Amniotic stem cell (primary cell): ENCODE data around the gene TRERF1.

ENCODE experiments used
- DNase-seq: peaks from one replicate; lab custom pipeline; 2025; lab: John Stamatoyannopoulos, UW

TRERF1 gene

DNA sequence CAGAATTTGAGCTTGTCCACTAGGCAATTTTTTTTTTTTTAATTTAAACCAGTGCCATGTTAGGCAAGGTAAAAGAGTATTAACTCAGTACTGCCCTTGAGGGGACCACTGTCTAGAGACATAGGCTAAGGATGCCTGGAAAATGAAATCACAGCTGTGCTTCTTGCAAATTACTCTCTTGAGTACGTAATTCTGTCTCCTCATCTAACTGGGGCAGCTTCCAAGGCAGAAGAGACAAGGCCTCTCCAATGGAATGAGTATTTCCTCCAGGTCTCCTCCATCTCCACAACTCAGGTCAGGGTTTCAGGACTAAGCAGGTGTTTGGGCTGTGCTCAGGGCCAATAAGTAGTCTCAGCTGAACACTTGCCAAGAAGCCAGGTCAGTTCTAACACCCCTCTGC is 200.2 kb downstream of the TRERF1 start:
- DNase-seq: no peak

DNA sequence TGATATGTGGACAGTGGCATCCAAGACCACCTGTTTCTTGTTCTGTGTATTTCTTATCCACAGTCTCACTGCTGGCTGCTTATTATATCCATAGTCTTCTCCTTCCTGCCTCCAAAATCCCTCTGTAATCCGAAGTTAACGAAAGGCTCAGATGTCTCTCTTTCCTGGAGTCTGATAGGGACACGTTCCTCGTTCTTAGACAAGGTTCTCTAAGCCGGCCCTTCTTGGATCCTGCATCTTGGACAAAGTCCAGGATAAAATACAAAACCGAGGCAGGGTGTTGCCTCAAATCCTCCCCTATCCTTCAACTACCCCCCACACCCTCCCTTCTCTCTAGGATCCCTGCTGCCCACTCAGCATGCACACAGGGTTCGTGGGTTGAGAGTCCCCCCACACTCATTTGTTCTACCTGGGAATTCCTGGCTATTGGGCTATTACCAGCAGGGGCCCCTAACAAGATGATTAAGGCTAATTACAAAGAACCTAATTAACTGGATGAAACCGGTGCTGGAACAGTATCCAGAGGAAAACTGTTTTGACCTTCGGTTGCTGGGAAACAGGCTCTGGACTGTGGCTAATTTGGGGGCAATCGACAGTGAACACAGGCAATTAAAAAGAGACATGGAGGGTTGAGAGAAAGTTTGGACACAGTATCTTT is 201.3 kb downstream of the TRERF1 start:
- DNase-seq: no peak

DNA sequence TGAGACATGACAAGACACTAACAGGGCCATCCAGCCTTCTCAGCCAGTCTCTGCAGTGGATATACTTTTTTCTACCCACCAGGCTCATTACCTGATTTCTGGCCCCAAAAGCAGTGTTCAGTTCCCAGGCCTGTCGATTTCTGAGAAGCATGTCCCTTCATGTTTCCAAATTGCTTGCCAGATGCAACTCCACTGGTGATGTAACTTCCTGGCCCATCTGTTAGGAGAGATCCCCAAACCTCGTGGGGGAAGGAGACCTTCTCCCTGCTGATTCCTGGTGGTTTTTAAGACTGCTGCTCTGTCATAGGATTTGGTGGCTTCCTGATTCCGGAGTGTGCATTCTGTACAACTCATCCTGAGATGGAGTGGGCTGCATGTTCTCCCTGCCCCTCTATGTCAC is 202.4 kb downstream of the TRERF1 start:
- no peak for DNase-seq

DNA sequence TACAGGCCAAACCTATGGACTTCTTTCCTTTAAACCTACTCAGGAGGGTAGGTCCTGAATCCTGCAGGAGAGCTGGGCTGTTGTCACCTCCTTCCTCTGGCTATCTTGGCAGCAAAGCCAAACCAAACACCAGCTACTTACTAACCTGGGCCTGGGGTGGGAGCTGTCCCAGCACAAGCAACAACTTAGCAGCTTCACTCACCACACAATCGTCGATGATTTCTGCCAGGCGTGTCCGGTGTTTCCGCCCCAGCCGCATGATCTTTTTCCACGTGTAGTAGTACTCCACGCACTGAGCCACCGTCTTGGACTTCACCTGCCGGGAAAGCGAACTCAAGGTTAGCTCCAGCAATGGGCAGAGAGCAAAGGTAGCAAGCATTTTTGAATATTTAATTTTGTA is 208.7 kb downstream of the TRERF1 start:
- DNase-seq: no peak

DNA sequence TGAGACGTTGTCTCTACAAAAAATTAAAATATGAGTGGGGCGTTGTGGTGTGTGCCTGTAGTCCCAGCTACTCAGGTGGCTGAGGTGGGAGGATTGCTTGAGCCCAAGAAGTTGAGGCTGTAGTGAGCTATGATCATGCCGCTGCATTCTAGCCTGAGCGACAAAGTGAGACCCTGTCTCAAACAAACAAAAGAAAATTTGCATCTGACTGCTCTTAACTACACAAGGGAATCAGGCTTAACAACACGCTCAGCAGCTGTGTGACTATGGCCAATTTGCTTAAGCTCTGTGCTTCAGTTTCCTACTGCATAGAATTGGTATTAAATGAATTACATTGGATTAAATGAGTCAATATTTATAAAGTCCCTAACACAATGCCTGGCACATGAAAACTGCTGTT is 209.8 kb downstream of the TRERF1 start:
- DNase-seq: no peak

DNA sequence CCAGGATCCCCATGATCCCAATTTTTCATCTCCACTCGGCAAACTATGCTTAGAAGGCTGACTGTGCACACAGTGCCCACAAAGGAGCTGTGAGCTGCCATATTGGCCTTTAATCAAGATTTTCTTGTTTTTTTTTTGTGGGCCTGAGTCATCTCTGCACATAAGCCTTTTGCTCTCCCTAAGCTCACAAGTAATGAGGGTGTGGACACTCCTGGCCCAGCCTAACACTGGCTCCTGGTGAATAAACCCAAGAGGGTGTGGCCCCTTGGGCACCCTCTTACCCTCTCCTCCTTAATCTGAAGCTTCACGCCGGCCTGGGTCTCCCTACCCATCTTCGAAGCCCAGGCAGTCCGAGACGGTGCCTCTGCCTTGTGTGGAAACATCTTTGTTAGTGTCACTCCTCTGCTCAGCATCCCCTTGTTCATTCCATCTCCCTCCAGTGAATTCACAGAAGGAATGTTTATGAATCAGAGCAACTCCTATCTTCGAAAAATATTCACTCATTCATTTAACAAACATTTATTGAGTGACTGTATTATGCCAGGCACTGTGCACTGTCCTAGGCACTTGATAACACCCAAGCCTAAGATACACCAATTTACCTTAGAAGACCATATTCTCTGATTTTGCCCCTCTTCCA is 211.9 kb downstream of the TRERF1 start:
- DNase-seq: no peak

DNA sequence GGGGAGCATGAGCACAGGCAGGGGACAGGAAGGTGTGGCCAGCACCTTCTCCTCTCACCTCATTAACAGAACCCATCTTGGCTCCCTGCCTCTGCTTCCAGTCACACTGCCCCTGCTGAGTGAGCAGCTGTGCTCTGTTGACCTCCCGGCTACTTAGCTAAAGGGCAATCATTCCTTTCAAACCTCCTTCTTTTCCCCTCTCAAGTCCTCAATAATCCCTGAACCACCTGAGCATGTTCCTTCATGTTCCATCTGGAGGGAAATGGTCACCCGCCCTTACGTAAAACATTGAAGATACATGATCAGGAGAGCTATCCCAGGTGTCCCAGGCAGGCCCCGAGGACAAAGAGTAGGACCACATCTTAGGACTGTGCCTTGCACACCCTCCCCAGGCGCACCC is 212.4 kb downstream of the TRERF1 start:
- DNase-seq: no peak

DNA sequence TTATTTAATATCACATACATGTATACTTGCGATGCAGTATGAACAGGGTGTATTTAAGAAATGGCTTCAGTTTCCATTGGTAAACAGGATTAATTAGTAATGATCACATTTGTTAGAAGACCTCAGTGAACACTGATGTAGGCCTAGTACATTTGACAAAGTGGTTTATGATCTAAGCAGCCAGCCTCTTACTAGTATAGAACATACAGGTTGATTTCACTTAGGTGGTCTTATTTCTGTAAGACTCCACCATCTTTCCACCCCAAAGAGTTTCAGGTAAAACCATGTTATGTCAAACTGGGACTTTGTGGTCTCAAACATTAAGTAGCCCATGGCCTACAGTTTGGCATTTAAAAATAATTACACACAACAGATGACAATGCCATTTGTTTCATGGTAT is 213.9 kb downstream of the TRERF1 start:
- no peak for DNase-seq

DNA sequence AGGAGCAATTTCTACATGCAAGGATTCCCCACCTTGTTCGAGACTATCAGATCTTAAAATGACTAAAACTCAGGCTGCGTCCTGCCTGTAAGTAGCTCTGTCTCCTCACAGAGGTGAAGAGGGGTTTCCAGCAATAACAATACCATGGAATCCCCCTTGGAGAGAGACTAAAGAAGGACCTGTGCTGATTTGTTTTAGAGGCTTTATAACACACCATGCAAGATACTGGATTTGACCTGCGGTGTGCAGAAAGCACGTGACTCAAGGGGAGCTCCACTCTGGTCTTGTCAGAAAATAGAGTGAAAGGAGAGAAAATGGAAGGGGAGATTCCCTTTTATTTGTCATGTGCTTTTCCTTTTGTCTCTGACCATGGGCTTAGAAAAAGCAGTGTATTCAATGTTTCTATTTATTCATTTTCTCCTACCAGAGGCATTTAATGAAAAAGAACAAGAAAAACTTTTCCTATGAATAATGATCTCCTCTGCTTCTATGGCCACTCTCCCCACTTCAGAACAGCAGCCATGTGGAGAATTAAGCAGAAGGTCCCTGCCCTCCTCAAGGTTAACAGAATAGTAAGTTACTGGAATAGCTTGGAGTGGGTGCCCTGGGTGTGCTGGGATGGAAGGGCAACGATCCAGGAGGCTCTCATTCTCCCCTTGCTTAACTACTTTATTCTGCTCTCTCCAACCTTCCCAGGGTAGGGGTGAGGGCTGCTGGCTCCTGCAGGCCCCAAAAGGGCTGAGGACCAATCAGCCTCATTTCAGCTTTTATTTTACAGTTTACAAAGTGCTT is 214.8 kb downstream of the TRERF1 start:
- DNase-seq: no peak

DNA sequence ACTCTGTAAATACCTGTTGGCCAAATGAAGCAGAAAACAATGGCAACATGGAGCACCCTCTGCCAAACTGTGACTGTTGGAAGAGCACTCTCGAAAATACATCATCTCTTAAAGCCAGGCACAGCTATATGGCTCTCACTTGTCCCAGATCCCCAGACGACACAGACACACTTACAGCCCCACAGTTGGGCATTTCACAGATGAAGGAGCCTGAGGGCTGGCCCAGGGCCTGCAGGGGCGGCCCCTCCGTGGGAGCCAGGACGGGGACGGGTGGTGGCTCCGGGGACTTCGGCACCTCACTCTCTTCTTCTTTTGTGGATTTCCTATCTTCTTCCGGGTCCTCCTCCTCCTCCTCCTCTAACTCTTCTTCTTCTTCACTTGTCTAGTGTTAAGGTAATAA is 215.7 kb downstream of the TRERF1 start:
- no peak for DNase-seq

DNA sequence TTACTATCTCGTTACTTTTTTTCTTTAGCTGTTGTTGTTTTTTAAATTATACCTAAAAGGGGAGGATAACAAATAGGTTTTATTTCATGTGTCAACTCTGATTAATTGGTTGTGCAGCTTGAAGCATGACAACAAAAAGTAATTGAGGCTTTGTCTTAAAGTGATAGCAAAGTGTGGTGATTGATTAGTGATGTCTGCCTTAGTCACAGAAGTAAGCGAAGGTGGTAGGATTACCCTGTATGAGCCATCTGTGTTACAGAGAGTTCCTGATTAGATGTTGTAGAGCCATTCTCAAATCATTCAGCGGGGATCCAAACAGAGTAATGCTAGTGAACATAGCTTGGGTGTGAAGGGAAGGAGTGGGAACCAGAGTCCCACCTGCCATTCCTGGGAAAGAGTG is 219.7 kb downstream of the TRERF1 start:
- DNase-seq: no peak

DNA sequence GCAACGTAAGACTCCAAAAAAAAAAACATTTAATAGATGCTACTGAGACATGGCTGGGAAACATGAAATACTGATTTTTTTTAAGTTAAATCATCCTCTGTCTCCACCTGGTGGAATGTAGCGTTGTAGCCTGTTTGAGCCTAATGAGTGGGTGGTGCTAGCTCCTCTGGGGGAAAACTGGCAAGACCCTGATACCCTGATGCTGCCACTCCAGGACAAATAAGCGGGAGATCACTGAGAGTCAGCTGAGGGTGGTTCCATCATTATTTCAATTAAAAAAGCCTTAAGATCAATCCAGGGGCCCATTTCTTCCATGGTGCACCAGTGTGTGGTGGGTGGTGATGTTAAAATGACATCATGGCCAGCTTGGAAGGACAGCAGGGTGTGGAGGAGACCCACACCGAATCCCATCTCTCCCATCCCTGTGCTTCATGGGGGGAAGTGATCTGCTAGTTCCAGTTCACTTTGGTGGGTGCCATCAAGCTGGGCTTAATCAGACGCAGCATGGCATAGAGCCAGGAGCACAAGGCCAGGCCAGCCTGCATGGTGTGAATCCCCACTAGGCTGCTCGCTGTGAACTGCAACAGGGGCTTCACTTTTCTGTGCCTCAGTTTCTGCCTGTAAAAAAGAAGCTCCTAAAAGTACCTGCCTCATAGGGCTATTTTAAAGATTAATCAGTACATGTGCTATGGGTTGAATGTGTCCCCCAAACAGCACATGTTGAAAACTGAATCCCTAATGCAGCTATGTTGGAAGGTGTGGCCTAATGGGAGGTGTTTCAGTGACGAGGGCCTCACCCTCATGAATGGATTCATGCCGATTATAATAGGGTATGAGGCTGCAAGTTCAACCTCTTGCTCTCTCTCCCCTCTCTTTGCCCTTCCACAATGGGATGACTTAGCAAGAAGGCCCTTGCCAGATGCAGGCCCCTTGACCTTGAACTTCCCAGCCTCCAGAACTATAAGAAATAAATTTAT is 221.1 kb downstream of the TRERF1 start:
- DNase-seq: no peak

DNA sequence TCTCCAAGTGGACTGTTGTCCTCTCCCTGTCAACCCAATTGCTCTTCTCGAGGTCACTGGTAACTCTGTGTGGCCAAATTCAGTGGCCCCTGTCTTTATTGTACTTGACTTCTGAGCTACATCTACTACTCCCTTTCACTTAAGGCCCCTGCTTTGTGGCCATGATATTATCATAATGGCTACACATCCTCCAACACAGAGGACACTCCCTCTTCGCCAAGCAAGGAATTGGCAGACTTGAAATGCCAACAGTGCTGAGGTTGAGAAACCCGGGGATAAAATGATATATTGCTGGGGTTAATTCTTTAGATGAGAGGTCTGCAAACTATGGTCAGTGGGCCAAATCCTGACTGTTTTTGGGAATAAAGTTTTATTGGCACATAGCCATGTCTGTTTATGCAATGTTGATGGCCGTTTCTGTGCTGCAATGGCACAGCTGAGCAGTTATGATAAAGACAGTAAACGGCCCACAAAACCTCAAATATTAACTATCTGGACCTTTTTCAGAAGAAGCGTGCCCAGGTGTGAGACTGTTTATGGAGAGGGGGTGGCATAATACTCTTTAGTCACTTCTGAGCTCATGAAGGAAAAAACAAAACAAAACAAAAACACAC is 222.1 kb downstream of the TRERF1 start:
- no peak for DNase-seq

DNA sequence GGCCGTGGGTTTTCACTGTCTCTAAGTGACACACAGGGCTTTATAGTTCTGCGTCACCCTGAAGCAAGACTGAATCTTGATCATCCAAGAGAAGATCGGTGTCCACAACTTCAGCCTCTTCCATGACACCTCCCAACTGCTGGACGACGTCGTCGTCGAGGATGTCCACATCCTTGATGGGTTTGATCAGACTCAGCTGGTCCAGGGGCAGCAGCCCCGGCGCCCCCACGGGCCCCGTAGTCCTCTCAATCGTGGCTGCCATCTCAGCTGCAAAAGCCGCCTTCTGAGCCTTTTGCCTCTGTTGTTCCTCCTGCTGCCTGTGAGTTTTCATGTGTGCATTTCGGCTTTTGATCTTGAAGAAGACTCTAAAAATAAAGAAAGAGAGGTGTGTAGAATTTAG is 223.4 kb downstream of the TRERF1 start:
- no peak for DNase-seq

DNA sequence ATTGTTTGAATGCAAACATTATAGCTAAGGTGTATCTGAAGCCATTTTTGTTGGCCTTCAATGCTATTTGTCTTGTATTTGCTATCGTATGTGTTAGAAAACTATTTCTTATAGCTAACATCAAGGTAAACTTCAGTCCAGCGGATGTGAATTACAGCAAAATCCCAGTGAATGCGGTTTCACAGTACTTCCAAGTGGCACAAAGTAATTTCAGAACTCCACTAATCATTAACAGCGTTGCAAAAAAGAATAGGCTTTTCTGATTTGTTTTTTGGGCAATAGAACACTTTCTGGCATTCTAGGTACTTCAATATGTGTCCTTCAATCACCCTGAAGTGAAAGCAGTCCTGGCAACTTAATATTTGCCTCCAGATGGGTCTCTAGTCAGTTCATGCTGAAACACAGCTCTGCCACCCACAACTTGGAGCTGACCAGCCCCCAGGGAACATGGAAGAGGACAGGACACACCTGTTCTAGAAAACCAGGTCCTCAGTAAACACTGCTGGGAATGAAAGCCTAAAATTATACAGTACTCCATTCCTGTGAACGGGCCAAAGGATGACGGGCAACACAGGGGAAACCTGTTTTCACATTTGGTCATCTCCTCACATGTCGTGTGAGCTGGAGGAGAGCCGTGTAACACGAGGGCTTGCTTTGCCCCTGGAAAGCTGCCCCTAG is 224.4 kb downstream of the TRERF1 start:
- DNase-seq: no peak

DNA sequence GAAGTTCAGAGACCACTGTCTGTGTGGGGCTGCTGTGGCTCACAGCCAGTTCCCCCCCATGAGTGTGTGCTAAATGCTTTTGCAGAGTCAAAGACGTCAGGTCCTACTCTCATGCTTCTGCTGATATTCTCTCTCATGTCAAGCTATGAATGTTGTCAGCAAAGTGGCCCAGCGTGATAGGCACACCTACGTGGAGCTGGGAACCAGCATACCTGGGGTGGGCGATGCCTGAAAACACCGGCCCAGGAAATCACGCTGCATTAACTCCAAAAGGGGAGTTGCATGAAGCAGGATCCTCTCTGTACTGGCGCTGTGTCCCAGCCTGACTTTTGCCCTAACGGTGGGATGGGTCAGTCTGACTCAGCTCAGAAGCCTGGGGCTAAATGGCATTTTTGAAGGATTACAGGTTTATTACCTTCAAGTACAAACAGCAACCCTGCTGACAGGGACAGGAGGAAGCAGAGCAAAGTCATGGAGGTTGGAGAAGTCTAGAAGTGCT is 225.0 kb downstream of the TRERF1 start:
- DNase-seq: no peak

DNA sequence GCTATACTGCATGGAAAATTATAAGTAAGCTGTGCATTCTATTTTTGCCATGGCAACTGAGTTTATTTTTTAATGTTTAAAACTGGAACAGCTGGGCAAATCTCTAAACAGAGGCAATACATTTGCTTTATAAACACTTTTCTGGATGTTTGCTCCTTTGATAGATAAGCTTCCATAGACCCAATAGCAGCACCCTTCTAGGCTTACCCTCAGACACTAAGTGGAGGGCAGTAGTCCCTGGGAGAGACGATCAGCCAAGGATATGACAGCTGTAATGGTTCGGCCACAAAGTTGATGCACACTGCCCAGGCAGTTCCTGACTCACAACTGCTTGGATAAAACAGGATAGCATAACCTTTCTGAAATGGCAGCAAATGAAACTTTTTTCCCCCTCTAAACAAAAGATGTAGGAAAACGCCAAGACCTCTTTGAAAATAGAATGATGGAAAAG is 225.5 kb downstream of the TRERF1 start:
- DNase-seq: peak; percentile 49

DNA sequence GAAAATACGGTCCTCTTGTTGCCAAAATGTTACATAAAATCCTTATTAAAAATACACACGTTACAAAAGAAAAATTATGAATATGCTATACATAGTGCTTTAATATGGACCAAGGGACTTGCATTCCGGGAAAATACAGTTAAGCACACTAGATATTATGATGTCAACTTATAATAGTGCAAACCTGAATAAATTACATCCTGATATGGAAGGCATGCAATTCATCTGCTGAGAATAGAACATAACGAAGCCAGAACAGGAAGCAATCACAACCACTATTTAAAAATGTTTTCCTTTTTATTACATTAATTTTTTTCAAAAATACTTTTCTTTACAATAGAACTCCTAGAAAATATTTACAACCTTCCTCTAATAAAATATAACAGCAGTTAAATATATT is 226.3 kb downstream of the TRERF1 start:
- DNase-seq: no peak

DNA sequence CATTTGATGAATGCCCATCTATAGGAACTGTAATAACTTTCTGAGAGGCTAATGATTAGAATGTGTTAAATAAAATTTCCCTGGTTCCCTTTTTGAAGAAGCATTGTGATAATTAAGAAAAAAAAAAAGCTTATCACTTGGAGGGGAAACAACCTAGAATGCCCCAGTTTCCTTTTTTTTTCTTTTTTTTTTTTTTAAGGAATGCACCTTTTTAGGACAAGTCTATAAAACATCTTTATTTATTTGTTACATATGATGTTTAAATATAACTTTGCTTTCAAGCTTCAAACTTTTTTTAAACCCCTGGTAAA is 226.7 kb downstream of the TRERF1 start:
- DNase-seq: no peak

DNA sequence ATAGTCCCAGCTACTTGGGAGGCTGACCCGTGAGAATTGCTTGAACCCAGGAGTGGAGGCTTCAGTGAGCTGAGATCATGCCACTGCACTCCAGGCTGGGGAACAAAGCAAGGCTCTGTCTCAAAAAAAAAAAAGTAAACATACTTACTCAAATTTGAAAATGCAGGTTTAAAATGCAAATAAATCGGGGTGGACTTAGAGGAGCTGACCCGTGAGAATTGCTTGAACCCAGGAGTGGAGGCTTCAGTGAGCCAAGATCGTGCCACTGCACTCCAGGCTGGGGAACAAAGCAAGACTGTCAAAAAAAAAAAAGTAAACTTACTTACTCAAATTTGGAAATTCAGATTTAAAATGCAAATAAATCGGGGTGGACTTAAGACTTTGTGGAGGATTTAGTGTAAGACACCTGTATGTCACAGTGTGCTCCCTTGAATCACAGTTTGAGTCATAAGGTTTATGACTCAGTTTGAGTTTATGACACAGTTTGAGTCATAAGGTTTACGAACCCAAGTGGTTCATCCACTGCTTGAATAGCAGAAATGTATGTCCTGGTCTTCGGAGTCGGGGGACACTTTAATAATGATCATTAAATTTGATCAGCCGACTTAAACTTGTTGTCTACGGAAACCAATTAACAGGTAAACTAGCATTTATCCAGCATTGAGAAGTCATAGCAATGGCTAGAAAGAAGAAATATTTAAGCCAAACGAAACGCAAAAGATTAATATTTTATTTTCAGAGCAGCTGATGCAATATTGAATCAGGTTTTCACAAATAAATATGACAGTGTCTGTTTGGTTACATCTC is 227.3 kb downstream of the TRERF1 start:
- peak; percentile 54 for DNase-seq
